22Rv1 (cell line): ENCODE results near the gene HMSD.

Source experiments
- ZFX ChIP-seq: fragments of 450-650 bp; IDR thresholded peaks from 2 replicates; pipeline ENCODE4 v1.6.1; 2017; ENCODE audit warnings: antibody characterized with exemption, borderline replicate concordance
- TF ChIP-seq, protein P1 (sequence below): fragments of 450-650 bp; IDR thresholded peaks from 2 replicates; pipeline ENCODE4 v1.5.1; 2017; ENCODE audit warnings: mild to moderate bottlenecking

DNA sequence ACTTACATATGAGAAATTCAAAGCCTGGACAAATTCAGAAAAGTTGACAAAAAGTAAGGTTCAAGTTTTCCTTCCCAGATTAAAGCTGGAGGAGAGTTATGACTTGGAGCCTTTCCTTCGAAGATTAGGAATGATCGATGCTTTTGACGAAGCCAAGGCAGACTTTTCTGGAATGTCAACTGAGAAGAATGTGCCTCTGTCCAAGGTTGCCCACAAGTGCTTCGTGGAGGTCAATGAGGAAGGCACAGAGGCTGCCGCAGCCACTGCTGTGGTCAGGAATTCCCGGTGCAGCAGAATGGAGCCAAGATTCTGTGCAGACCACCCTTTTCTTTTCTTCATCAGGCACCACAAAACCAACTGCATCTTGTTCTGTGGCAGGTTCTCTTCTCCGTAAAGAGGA is 37.8 kb downstream of the HMSD start:
- TF ChIP-seq, protein P1, sequence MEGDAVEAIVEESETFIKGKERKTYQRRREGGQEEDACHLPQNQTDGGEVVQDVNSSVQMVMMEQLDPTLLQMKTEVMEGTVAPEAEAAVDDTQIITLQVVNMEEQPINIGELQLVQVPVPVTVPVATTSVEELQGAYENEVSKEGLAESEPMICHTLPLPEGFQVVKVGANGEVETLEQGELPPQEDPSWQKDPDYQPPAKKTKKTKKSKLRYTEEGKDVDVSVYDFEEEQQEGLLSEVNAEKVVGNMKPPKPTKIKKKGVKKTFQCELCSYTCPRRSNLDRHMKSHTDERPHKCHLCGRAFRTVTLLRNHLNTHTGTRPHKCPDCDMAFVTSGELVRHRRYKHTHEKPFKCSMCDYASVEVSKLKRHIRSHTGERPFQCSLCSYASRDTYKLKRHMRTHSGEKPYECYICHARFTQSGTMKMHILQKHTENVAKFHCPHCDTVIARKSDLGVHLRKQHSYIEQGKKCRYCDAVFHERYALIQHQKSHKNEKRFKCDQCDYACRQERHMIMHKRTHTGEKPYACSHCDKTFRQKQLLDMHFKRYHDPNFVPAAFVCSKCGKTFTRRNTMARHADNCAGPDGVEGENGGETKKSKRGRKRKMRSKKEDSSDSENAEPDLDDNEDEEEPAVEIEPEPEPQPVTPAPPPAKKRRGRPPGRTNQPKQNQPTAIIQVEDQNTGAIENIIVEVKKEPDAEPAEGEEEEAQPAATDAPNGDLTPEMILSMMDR: no peak
- TF ChIP-seq ZFX: no peak
